Neuronal stem cell (in vitro differentiated cells): ENCODE results near the gene ZNF438.
"Not testable (repeated sequence)": the region's sequence is repeated elsewhere in the genome, so short reads cannot be mapped to it uniquely, and the experiment has no call there.

Source experiments
- DNase-seq: peaks from one replicate; pipeline ENCODE4 v3.0.0-alpha.2; 2013; ENCODE audit warnings: low spot score
- H2AFZ ChIP-seq: one replicate; pipeline ENCODE4 v1.6.1; 2013; ENCODE audit warnings: mild to moderate bottlenecking, low read length, inconsistent platforms
- H2AK5ac ChIP-seq: 2 replicates; pipeline ENCODE4 v1.6.1; 2013; ENCODE audit warnings: low read depth, mild to moderate bottlenecking, inconsistent platforms, low read length, moderate library complexity, mixed read lengths
- H2BK120ac ChIP-seq: 2 replicates; pipeline ENCODE4 v1.6.1; 2013; ENCODE audit warnings: low read depth, mild to moderate bottlenecking, inconsistent platforms, low read length, moderate library complexity, mixed read lengths
- H2BK12ac ChIP-seq: one replicate; pipeline ENCODE4 v1.6.1; 2013; ENCODE audit warnings: low read length, inconsistent platforms
- H2BK15ac ChIP-seq: 2 replicates; pipeline ENCODE4 v1.6.1; 2013; ENCODE audit warnings: mild to moderate bottlenecking, low read length, inconsistent platforms, mixed read lengths
- H2BK5ac ChIP-seq: one replicate; pipeline ENCODE4 v1.6.1; 2013; ENCODE audit warnings: inconsistent platforms, mild to moderate bottlenecking, low read length, moderate library complexity
- H3K14ac ChIP-seq: one replicate; pipeline ENCODE4 v1.6.1; 2013; ENCODE audit warnings: low read length, inconsistent platforms
- H3K18ac ChIP-seq: 2 replicates; pipeline ENCODE4 v1.6.1; 2013; ENCODE audit warnings: low read length, inconsistent platforms
- H3K23ac ChIP-seq: 2 replicates; pipeline ENCODE4 v1.6.1; 2013; ENCODE audit warnings: low read depth, mild to moderate bottlenecking, mixed read lengths, low read length, inconsistent platforms; ENCODE audit not compliant: poor library complexity
- H3K27ac ChIP-seq: replicated peaks from 3 replicates; pipeline ENCODE4 v1.5.1; 2013; ENCODE audit warnings: low read length, inconsistent platforms
- H3K27me3 ChIP-seq, 3 experiments: 2 replicates each; pipeline ENCODE4 v1.6.1; 2013; ENCODE audit warnings: low read length in 3 of 3, mild to moderate bottlenecking in 2 of 3, inconsistent platforms in 1 of 3, low read depth in 1 of 3, mixed read lengths in 1 of 3, moderate library complexity in 1 of 3; ENCODE audit not compliant: control insufficient read depth in 3 of 3, insufficient read depth in 3 of 3
- H3K36me3 ChIP-seq, 2 donors: replicated peaks in 1 of 2; 2 replicates each; pipeline ENCODE4 v1.6.1; 2013; ENCODE audit warnings: low read length in 2 of 2; ENCODE audit not compliant: control insufficient read depth in 2 of 2, insufficient read depth in 2 of 2
- H3K4ac ChIP-seq: 2 replicates; pipeline ENCODE4 v1.6.1; 2013; ENCODE audit warnings: inconsistent platforms, mild to moderate bottlenecking, low read length, moderate library complexity
- H3K4me1 ChIP-seq, 2 donors: 1 replicate in 1 of 2; 2 replicates in 1 of 2; pipeline ENCODE4 v1.6.1; 2013; ENCODE audit warnings: low read length in 2 of 2, low read depth in 1 of 2; ENCODE audit not compliant: control insufficient read depth in 2 of 2, insufficient read depth in 1 of 2
- H3K4me2 ChIP-seq: one replicate; pipeline ENCODE4 v1.6.1; 2013; ENCODE audit warnings: mild to moderate bottlenecking, low read length, inconsistent platforms; ENCODE audit not compliant: insufficient read depth, poor library complexity, severe bottlenecking
- H3K4me3 ChIP-seq, 2 donors: 2 replicates each; pipeline ENCODE4 v1.5.1; 2013; ENCODE audit warnings: low read length in 2 of 2, mild to moderate bottlenecking in 2 of 2, inconsistent platforms in 1 of 2, moderate library complexity in 1 of 2
- H3K79me1 ChIP-seq: one replicate; pipeline ENCODE4 v1.6.1; 2013; ENCODE audit warnings: low read depth, mild to moderate bottlenecking, inconsistent platforms, low read length, moderate library complexity
- H3K9ac ChIP-seq: one replicate; pipeline ENCODE4 v1.6.1; 2013; ENCODE audit warnings: mild to moderate bottlenecking, low read depth, low read length, inconsistent platforms; ENCODE audit not compliant: poor library complexity
- H3K9me3 ChIP-seq, 2 donors: replicated peaks in 1 of 2; 2 replicates each; pipeline versions ENCODE3 to v1.6.1; 2013; ENCODE audit warnings: low read length in 2 of 2, mild to moderate bottlenecking in 2 of 2, inconsistent platforms in 1 of 2, low read depth in 1 of 2, mixed read lengths in 1 of 2, moderate library complexity in 1 of 2; ENCODE audit not compliant: control insufficient read depth in 2 of 2, insufficient read depth in 1 of 2
- H4K8ac ChIP-seq: one replicate; pipeline ENCODE4 v1.6.1; 2013; ENCODE audit warnings: low read depth, mild to moderate bottlenecking, inconsistent platforms, low read length, moderate library complexity
- H4K91ac ChIP-seq: one replicate; pipeline ENCODE4 v1.6.1; 2013; ENCODE audit warnings: low read length, low read depth, mild to moderate bottlenecking, inconsistent platforms; ENCODE audit not compliant: poor library complexity
- WGBS, 2 donors: extraction: QIAGEN DNeasy Blood & Tissue Kit; methylation state at CpG; one replicate each; pipeline ENCODE4 v1.1.7; 2013; ENCODE audit warnings: missing lambda C conversion rate in 2 of 2, mixed read lengths in 1 of 2; ENCODE audit not compliant: insufficient read length in 2 of 2, insufficient replicate concordance in 1 of 2; ENCODE audit errors: extremely low coverage in 2 of 2; 5-methylcytosine and 5-hydroxymethylcytosine counted together

ZNF438 gene

DNA sequence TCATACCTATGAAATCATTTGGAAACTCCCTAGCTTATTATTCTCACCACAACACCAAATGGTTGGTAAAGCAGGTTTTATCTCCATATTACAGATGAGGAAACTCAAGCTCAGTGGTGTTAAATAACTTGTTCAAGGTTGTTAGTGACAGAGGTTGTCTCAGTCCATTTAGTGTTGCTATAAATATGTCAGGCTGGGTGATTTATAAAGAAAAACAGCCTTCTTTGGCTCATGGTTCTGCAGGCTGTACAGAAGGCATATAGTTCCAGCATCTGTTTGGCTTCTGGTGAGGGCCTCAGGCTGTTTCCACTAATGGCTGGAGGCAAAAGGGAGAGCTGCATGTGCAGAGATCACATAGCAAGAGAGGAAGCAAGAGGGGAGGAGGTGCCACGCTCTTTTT lies 96.6 kb downstream of the ZNF438 start:
- H3K79me1 ChIP-seq, result no peaks in the 10 kb centered on the region
- no peak for DNase-seq
- H2BK120ac ChIP-seq, result no peak overlapping the region
- no CpG with 5 or more reads among the region's 1 CpG for WGBS, 2 donors
- H2BK12ac ChIP-seq, result no peak overlapping the region
- no peak overlapping the region for H3K4me2 ChIP-seq
- H3K23ac ChIP-seq, result no peak overlapping the region
- H2AFZ ChIP-seq, result no peak overlapping the region
- H2AK5ac ChIP-seq, result no peak overlapping the region
- no peak overlapping the region for H4K91ac ChIP-seq
- H3K4me1 ChIP-seq, result no peaks in the 10 kb centered on the region
- H3K9me3 ChIP-seq, result peaks cover 5 to 6% of the 10 kb centered on the region in 2 donors
- no peak overlapping the region for H2BK15ac ChIP-seq
- no peak overlapping the region for H3K18ac ChIP-seq
- H3K36me3 ChIP-seq, result peaks cover 0 to 2% of the 10 kb centered on the region in 2 donors
- H4K8ac ChIP-seq, result no peak overlapping the region
- no peak overlapping the region for H3K4ac ChIP-seq
- H3K27me3 ChIP-seq, result no peaks in the 10 kb centered on the region
- H3K4me3 ChIP-seq, result no peak overlapping the region
- H2BK5ac ChIP-seq, result no peak overlapping the region
- no peak overlapping the region for H3K27ac ChIP-seq
- no peak overlapping the region for H3K9ac ChIP-seq
- H3K14ac ChIP-seq, result no peak overlapping the region

DNA sequence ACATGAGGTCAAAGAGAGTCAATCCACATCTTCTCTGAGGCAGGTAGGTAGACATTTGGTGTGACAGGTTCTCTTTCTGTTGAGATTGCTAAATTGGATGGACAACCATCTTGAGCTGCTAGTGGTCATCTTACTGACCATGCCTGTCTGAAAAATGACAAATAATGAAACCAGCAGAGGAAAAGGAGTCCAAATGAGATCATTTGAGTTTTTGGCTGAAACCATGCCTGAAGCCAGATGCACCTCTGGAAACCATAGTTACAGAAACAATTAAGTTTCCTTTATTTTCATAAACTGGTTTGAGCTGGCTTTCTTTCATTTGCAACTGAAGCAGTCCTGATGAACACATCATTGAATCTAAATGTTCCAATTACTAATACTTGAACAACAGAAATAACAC lies 100.6 kb downstream of the ZNF438 start:
- Histone ChIP-seq H3K9ac (no peak overlapping the region), H2BK12ac (no peak overlapping the region), H2AFZ (no peak overlapping the region), H3K14ac (no peak overlapping the region), H2BK120ac (no peak overlapping the region), H3K27me3 (no peaks in the 10 kb centered on the region), H3K4ac (no peak overlapping the region), H2AK5ac (no peak overlapping the region), H4K91ac (no peak overlapping the region), H2BK5ac (no peak overlapping the region), H3K4me3 (no peak overlapping the region), H3K36me3 (peaks cover 0 to 2% of the 10 kb centered on the region in 2 donors), H3K27ac (no peak overlapping the region), H3K4me2 (no peak overlapping the region), H3K18ac (no peak overlapping the region), H3K23ac (no peak overlapping the region), H4K8ac (no peak overlapping the region), H2BK15ac (no peak overlapping the region), H3K9me3 (peaks cover 5 to 7% of the 10 kb centered on the region in 2 donors), H3K79me1 (no peaks in the 10 kb centered on the region), H3K4me1 (no peaks in the 10 kb centered on the region)
- no peak for DNase-seq

DNA sequence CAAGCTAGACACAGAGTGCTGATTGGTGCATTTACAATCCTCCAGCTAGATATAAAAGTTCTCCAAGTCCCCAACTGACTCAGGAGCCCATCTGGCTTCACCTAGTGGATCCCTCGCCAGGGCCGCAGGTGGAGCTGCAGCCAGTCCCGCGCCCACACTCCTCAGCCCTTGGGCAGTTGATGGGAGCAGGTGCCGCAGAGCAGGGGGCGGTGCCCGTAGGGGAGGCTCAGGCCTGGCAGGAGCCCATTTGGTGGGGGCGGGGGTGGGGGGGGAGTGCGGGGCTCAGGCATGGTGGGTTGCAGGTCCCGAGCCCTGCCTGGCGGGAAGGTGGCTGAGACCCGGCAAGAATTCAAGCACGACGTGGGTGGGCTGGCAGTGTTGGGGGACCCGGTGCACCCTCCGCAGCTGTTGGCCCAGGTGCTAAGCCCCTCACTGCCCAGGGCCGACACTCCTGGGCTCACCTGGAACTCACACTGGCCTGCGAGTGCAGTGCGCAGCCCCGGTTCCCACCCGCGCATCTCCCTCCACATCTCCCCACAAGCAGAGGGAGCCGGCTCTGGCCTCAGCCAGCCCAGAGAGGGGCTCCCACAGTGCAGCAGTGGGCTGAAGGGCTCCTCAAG lies 101.7 kb downstream of the ZNF438 start:
- Histone ChIP-seq H2BK15ac (no peak overlapping the region), H3K9me3 (peaks cover 5 to 9% of the 10 kb centered on the region in 2 donors), H3K23ac (no peak overlapping the region), H3K4me2 (no peak overlapping the region), H3K27me3 (no peaks in the 10 kb centered on the region), H3K9ac (no peak overlapping the region), H4K91ac (no peak overlapping the region), H2AFZ (no peak overlapping the region), H3K4me1 (no peaks in the 10 kb centered on the region), H2BK12ac (no peak overlapping the region), H3K27ac (no peak overlapping the region), H3K36me3 (peaks cover 0 to 1% of the 10 kb centered on the region in 2 donors), H3K4ac (no peak overlapping the region), H3K4me3 (no peak overlapping the region), H3K79me1 (no peaks in the 10 kb centered on the region), H2BK120ac (no peak overlapping the region), H3K18ac (no peak overlapping the region), H4K8ac (no peak overlapping the region), H3K14ac (no peak overlapping the region), H2BK5ac (no peak overlapping the region), H2AK5ac (no peak overlapping the region)
- WGBS, 2 donors, result no CpG with 5 or more reads among the region's 23 CpGs
- no peak for DNase-seq

DNA sequence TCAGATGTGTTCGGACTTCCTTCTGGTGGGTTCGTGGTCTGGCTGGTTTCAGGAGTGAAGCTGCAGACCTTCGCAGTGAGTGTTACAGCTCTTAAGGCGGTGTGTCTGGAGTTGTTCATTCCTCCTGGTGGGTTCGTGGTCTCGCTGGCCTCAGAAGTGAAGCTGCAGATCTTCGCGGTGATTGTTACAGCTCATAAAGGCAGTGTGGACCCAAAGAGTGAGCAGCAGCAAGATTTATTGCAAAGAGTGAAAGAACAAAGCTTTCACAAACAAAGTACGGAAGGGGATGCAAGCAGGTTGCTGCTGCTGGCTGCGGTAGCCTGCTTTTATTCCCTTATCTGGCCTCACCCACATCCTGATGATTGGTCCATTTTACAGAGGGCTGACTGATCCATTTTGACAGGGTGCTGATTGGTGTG lies 102.3 kb downstream of the ZNF438 start:
- not testable (repeated sequence) for H2BK12ac ChIP-seq, H3K9ac ChIP-seq, H3K4ac ChIP-seq, H2AK5ac ChIP-seq, H3K27ac ChIP-seq, H2AFZ ChIP-seq, H2BK120ac ChIP-seq, H3K9me3 ChIP-seq, H4K91ac ChIP-seq, H3K14ac ChIP-seq, DNase-seq, H2BK15ac ChIP-seq, H3K4me3 ChIP-seq, H3K79me1 ChIP-seq, H3K4me2 ChIP-seq, H3K4me1 ChIP-seq, H4K8ac ChIP-seq, H3K36me3 ChIP-seq, H2BK5ac ChIP-seq, H3K27me3 ChIP-seq, H3K18ac ChIP-seq, H3K23ac ChIP-seq
- no CpG with 5 or more reads among the region's 10 CpGs for WGBS, 2 donors
